Ishikawa (cell line): ENCODE measurements around the gene FGF13.

Source experiments
- CEBPB ChIP-seq: IDR thresholded peaks from 2 replicates; pipeline ENCODE4 v1.6.1; 2012
- CREB1 ChIP-seq: IDR thresholded peaks from 2 replicates; pipeline ENCODE4 v1.6.1; 2012; ENCODE audit warnings: low read depth
- EGR1 ChIP-seq: IDR thresholded peaks from 2 replicates; pipeline ENCODE4 v1.6.1; 2012
- EP300 ChIP-seq: IDR thresholded peaks from 2 replicates; pipeline ENCODE4 v1.6.1; 2012; ENCODE audit warnings: borderline replicate concordance
- TAF1 ChIP-seq: IDR thresholded peaks from 2 replicates; pipeline ENCODE4 v1.6.1; 2012; ENCODE audit warnings: low read depth, mild to moderate bottlenecking
- YY1 ChIP-seq: IDR thresholded peaks from 2 replicates; pipeline ENCODE4 v1.6.1; 2012; ENCODE audit warnings: low read depth
- ZBTB7A ChIP-seq: IDR thresholded peaks from 2 replicates; pipeline ENCODE4 v1.6.1; 2012; ENCODE audit warnings: low read depth

- TF ChIP-seq YY1 (no peak), EP300 (no peak), CEBPB (no peak), EGR1 (no peak), TAF1 (no peak), CREB1 (no peak), ZBTB7A (no peak)
Observed at GRCh38 chrX:138740341-138740740, 28.8 kb upstream of the FGF13 start.
